ENCODE data around the gene CYSLTR2. TPM values are rescaled to one million over a fixed set of nuclear protein-coding genes. Genes with fewer than 3 reads are reported as not detected.

The CYSLTR2 gene
- polyA plus RNA-seq, 1 donor from 2014 or later, result 0.19 TPM

DNA sequence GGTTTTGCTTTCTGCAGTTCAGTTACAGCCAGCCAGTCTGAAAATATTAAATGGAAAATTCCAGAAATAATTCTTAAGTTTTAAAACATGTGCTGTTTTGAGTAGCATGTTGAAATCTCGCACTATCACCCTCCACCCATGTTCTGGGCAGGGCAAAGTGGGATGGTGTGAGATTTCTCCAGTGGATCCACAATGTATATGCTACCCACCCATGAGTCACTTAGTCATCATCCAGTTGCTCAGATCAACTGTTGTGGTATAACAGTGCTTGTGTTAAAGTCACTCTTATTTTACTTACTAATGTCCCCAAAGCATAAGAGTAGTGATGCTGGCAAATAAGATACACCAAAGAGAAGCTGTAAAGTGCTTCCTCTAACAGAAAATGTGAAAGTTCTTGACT is 56.4 kb downstream of the CYSLTR2 start:
- Histone ChIP-seq H3K9me2 (ENCODE audit: insufficient read depth, low read length) (no peaks in the 10 kb centered on the region), H3K36me3 (ENCODE audit: insufficient read depth, low read length) (no peaks in the 10 kb centered on the region), H3F3A (ENCODE audit: insufficient read depth, low read length, poor library complexity, severe bottlenecking) (no peaks in the 10 kb centered on the region), H2AFZ (ENCODE audit: low read depth, low read length) (no peak overlapping the region), H4K20me1 (ENCODE audit: insufficient read depth) (no peaks in the 10 kb centered on the region), H3K9me3 (ENCODE audit: low read length) (no peaks in the 10 kb centered on the region), H3K27me3 (ENCODE audit: insufficient read depth, low read depth, low read length) (no peaks in the 10 kb centered on the region), H3K79me2 (replicated peaks; ENCODE audit: insufficient read depth, low read length) (no peaks in the 10 kb centered on the region), H3K27ac (ENCODE audit: low read length) (no peak overlapping the region), H3K4me2 (ENCODE audit: low read length) (no peak overlapping the region), H3K9ac (ENCODE audit: low read length) (no peak overlapping the region), H3K4me3 (ENCODE audit: low read length) (no peak overlapping the region)
- TF ChIP-seq RAD21 (conservative IDR thresholded peaks at IDR 0.05) (no peak), POLR2AphosphoS5 (IDR thresholded peaks at IDR 0.05) (no peak), TAF1 (IDR thresholded peaks at IDR 0.05; ENCODE audit: low read depth) (no peak), SMC3 (conservative IDR thresholded peaks at IDR 0.05; ENCODE audit: poor library complexity) (no peak), EP300 (conservative IDR thresholded peaks at IDR 0.05; ENCODE audit: poor library complexity, severe bottlenecking) (no peak), MXI1 (conservative IDR thresholded peaks at IDR 0.05; ENCODE audit: poor library complexity, severe bottlenecking) (no peak), EZH2 (IDR thresholded peaks at IDR 0.05; ENCODE audit: borderline replicate concordance, insufficient read depth, low read length, poor library complexity, severe bottlenecking) (no peak)
- TF ChIP-seq, protein P1, sequence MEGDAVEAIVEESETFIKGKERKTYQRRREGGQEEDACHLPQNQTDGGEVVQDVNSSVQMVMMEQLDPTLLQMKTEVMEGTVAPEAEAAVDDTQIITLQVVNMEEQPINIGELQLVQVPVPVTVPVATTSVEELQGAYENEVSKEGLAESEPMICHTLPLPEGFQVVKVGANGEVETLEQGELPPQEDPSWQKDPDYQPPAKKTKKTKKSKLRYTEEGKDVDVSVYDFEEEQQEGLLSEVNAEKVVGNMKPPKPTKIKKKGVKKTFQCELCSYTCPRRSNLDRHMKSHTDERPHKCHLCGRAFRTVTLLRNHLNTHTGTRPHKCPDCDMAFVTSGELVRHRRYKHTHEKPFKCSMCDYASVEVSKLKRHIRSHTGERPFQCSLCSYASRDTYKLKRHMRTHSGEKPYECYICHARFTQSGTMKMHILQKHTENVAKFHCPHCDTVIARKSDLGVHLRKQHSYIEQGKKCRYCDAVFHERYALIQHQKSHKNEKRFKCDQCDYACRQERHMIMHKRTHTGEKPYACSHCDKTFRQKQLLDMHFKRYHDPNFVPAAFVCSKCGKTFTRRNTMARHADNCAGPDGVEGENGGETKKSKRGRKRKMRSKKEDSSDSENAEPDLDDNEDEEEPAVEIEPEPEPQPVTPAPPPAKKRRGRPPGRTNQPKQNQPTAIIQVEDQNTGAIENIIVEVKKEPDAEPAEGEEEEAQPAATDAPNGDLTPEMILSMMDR (IDR thresholded peaks at IDR 0.05; ENCODE audit: poor library complexity, severe bottlenecking), result no peak
- TF ChIP-seq, protein P2, sequence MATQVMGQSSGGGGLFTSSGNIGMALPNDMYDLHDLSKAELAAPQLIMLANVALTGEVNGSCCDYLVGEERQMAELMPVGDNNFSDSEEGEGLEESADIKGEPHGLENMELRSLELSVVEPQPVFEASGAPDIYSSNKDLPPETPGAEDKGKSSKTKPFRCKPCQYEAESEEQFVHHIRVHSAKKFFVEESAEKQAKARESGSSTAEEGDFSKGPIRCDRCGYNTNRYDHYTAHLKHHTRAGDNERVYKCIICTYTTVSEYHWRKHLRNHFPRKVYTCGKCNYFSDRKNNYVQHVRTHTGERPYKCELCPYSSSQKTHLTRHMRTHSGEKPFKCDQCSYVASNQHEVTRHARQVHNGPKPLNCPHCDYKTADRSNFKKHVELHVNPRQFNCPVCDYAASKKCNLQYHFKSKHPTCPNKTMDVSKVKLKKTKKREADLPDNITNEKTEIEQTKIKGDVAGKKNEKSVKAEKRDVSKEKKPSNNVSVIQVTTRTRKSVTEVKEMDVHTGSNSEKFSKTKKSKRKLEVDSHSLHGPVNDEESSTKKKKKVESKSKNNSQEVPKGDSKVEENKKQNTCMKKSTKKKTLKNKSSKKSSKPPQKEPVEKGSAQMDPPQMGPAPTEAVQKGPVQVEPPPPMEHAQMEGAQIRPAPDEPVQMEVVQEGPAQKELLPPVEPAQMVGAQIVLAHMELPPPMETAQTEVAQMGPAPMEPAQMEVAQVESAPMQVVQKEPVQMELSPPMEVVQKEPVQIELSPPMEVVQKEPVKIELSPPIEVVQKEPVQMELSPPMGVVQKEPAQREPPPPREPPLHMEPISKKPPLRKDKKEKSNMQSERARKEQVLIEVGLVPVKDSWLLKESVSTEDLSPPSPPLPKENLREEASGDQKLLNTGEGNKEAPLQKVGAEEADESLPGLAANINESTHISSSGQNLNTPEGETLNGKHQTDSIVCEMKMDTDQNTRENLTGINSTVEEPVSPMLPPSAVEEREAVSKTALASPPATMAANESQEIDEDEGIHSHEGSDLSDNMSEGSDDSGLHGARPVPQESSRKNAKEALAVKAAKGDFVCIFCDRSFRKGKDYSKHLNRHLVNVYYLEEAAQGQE (IDR thresholded peaks at IDR 0.05; ENCODE audit: borderline replicate concordance), result no peak

DNA sequence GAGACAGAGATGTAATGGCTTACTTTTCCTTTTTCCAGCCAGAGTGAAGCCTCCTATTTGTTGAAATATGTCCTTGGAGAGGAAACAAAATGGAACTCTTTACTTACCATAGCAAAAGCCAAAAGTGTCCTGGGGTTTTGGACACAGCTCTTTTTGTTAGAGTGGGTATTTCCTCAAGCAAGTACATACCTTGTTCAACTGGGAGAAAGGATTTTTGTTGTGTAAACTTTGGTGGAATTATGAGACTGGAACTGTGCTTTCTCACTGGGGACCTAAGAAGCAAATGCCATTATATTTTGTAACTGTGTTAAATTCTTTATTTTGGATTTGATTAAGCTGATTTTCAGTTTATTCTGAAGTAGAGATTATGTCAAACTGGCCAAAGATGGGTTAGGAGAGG is 58.4 kb downstream of the CYSLTR2 start:
- Histone ChIP-seq H2AFZ (ENCODE audit: low read depth, low read length) (no peak overlapping the region), H3K27ac (ENCODE audit: low read length) (no peak overlapping the region), H3K4me2 (ENCODE audit: low read length) (no peak overlapping the region), H3K79me2 (replicated peaks; ENCODE audit: insufficient read depth, low read length) (no peaks in the 10 kb centered on the region), H3K36me3 (ENCODE audit: insufficient read depth, low read length) (no peaks in the 10 kb centered on the region), H3F3A (ENCODE audit: insufficient read depth, low read length, poor library complexity, severe bottlenecking) (no peaks in the 10 kb centered on the region), H4K20me1 (ENCODE audit: insufficient read depth) (no peaks in the 10 kb centered on the region), H3K27me3 (ENCODE audit: insufficient read depth, low read depth, low read length) (no peaks in the 10 kb centered on the region), H3K9me2 (ENCODE audit: insufficient read depth, low read length) (no peaks in the 10 kb centered on the region), H3K9me3 (ENCODE audit: low read length) (peaks cover 6% of the 10 kb centered on the region), H3K9ac (ENCODE audit: low read length) (no peak overlapping the region), H3K4me3 (ENCODE audit: low read length) (no peak overlapping the region)
- no peak for TF ChIP-seq MXI1 (conservative IDR thresholded peaks at IDR 0.05; ENCODE audit: poor library complexity, severe bottlenecking)
- TF ChIP-seq EZH2 (IDR thresholded peaks at IDR 0.05; ENCODE audit: borderline replicate concordance, insufficient read depth, low read length, poor library complexity, severe bottlenecking), result no peak
- TF ChIP-seq RAD21 (conservative IDR thresholded peaks at IDR 0.05), result no peak
- TF ChIP-seq POLR2AphosphoS5 (IDR thresholded peaks at IDR 0.05), result no peak
- TF ChIP-seq, protein P1 (IDR thresholded peaks at IDR 0.05; ENCODE audit: poor library complexity, severe bottlenecking), result no peak
- TF ChIP-seq, protein P2 (IDR thresholded peaks at IDR 0.05; ENCODE audit: borderline replicate concordance), result no peak
- no peak for TF ChIP-seq EP300 (conservative IDR thresholded peaks at IDR 0.05; ENCODE audit: poor library complexity, severe bottlenecking)
- no peak for TF ChIP-seq SMC3 (conservative IDR thresholded peaks at IDR 0.05; ENCODE audit: poor library complexity)
- TF ChIP-seq TAF1 (IDR thresholded peaks at IDR 0.05; ENCODE audit: low read depth), result no peak

Measured in neural cell (in vitro differentiated cells).